HepG2 (cell line): ENCODE data around the gene AP3B1. TPM values are rescaled to one million over a fixed set of nuclear protein-coding genes. Genes with fewer than 3 reads are reported as not detected.

Experiments
- ATAC-seq: fragments of 200-7000 bp; cut with Tn5 transposase; 3 replicates; pipeline ENCODE4 v1.9.1; 2020; ENCODE audit warnings: mild to moderate bottlenecking, moderate library complexity
- BruUV-seq: library from RNA; stranded (reverse); fragments of 400-500 nt; replicated peaks from 2 replicates; lab custom pipeline; 2021; lab: Mats Ljungman, UMichigan
- CTCF ChIA-PET: fragments of 300-600 bp; formaldehyde crosslinking; extraction: SDS; loops from one replicate; lab custom pipeline; 2021; ENCODE audit warnings: low total read pairs, inconsistent platforms, low intra/inter-chr PET ratio; lab: Yijun Ruan, JAX
- POLR2A ChIA-PET: fragments of 350-600 bp; sonication (Branson Sonifier 250); formaldehyde crosslinking; loops from one replicate; lab custom pipeline; 2020; ENCODE audit warnings: antibody characterized with exemption, inconsistent platforms; lab: Yijun Ruan, JAX
- DNase-seq: peaks from one replicate; pipeline ENCODE4 v3.0.0-alpha.2; 2015; ENCODE audit warnings: low spot score
- FAIRE-seq: peaks from 3 replicates; lab custom pipeline; 2011; peaks lifted over from hg19 to GRCh38; lab: Jason Lieb, UNC
- H2AFZ ChIP-seq: one replicate; pipeline ENCODE4 v1.6.1; 2011; ENCODE audit warnings: low read length, inconsistent platforms
- H3K27ac ChIP-seq: fragments of 300-600 bp; 3 replicates; pipeline ENCODE4 v1.8.0; 2011; ENCODE audit warnings: mixed run types, mild to moderate bottlenecking, mixed read lengths, low read length, inconsistent platforms; ENCODE audit not compliant: insufficient read depth; ENCODE audit errors: extremely low read length
- H3K27me3 ChIP-seq, 2 experiments: fragments of 200-600 bp in 1 of 2; 2 replicates in 1 of 2; 3 replicates in 1 of 2; pipeline versions ENCODE4 v1.6.0 to v1.8.0; 2011; ENCODE audit warnings: low read length in 2 of 2, mild to moderate bottlenecking in 2 of 2, moderate library complexity in 2 of 2, inconsistent platforms in 1 of 2; ENCODE audit not compliant: insufficient read depth in 2 of 2, control insufficient read depth in 1 of 2
- H3K36me3 ChIP-seq, 2 experiments: fragments of 200-600 bp in 1 of 2; replicated peaks in 1 of 2; 2 replicates in 1 of 2; 3 replicates in 1 of 2; pipeline versions ENCODE4 v1.5.1 to v1.8.0; 2011; ENCODE audit warnings: low read length in 2 of 2, inconsistent platforms in 1 of 2; ENCODE audit not compliant: insufficient read depth in 2 of 2, control insufficient read depth in 1 of 2
- H3K4me1 ChIP-seq: 2 replicates; pipeline ENCODE4 v1.5.1; 2012; ENCODE audit warnings: low read length, inconsistent platforms; ENCODE audit not compliant: insufficient read depth
- H3K4me2 ChIP-seq: 2 replicates; pipeline ENCODE4 v1.6.0; 2011; ENCODE audit warnings: low read depth, low read length, inconsistent platforms
- H3K4me3 ChIP-seq, 3 experiments: fragments of 200-600 bp in 1 of 3; sonication (generic), shearing (Covaris generic) in 1 of 3; replicated peaks in 1 of 3; 2 replicates each; pipeline ENCODE4 v1.5.1; 2011 to 2016; ENCODE audit warnings: low read length in 3 of 3, inconsistent platforms in 2 of 3, low read depth in 2 of 3, mild to moderate bottlenecking in 2 of 3, control low read depth in 1 of 3, mixed read lengths in 1 of 3; ENCODE audit not compliant: insufficient read depth in 1 of 3
- H3K79me2 ChIP-seq: one replicate; pipeline ENCODE4 v1.6.1; 2011; ENCODE audit warnings: low read length, inconsistent platforms; ENCODE audit not compliant: insufficient read depth
- H3K9ac ChIP-seq: 2 replicates; pipeline ENCODE4 v1.6.0; 2011; ENCODE audit warnings: mild to moderate bottlenecking, low read depth, low read length, inconsistent platforms; ENCODE audit not compliant: insufficient read depth
- H3K9me3 ChIP-seq: 2 replicates; pipeline ENCODE4 v1.5.1; 2012; ENCODE audit warnings: mild to moderate bottlenecking, low read length
- H4K20me1 ChIP-seq: 2 replicates; pipeline ENCODE4 v1.6.0; 2011; ENCODE audit warnings: inconsistent platforms, mild to moderate bottlenecking, low read length, moderate library complexity; ENCODE audit not compliant: insufficient read depth
- ADNP ChIP-seq: sonication (generic); formaldehyde crosslinking; IDR thresholded peaks from 2 replicates; pipeline ENCODE4 v1.4.0; 2020; ENCODE audit warnings: missing genetic modification reagents
- DMAP1 ChIP-seq: IDR thresholded peaks from 2 replicates; pipeline ENCODE4 v1.6.1; 2016
- RBM22 ChIP-seq: fragments of 200-400 bp; formaldehyde crosslinking; optimal IDR thresholded peaks from 2 replicates; pipeline ENCODE3; 2017; ENCODE audit warnings: mild to moderate bottlenecking, low read length, moderate library complexity
- STAG1 ChIP-seq: sonication (generic); formaldehyde crosslinking; IDR thresholded peaks from 2 replicates; pipeline ENCODE4 v1.4.0; 2020; ENCODE audit warnings: missing genetic modification reagents
- TEAD2 ChIP-seq: sonication (generic); formaldehyde crosslinking; IDR thresholded peaks from 2 replicates; pipeline ENCODE4 v1.9.0; 2021; ENCODE audit warnings: missing genetic modification reagents
- TFDP2 ChIP-seq: sonication (generic); formaldehyde crosslinking; IDR thresholded peaks from 2 replicates; pipeline ENCODE4 v1.4.0; 2020; ENCODE audit warnings: missing genetic modification reagents
- ZNF317 ChIP-seq: sonication (generic); formaldehyde crosslinking; IDR thresholded peaks from 2 replicates; pipeline ENCODE4 v1.5.0; 2020; ENCODE audit warnings: mild to moderate bottlenecking, missing genetic modification reagents
- WGBS: methylation state at CpG from one replicate; pipeline ENCODE4 v1.1.6; 2017; ENCODE audit warnings: low lambda C conversion rate; 5-methylcytosine and 5-hydroxymethylcytosine counted together
- in situ Hi-C: cut with HindIII; loops from 2 replicates; pipeline ENCODE4 v1.10.0; 2017; ENCODE audit warnings: low pct_unique_long_range_greater_than_20kb; ENCODE audit not compliant: extremely low pct_ligation_motif_present
- intact Hi-C: fragments of 100-400 bp; cut with micrococcal nuclease; formaldehyde crosslinking; loops from one replicate; pipeline ENCODE4 v1.10.0; 2022; ENCODE audit not compliant: unreplicated experiment
- polyA plus RNA-seq, 8 experiments: library from polyadenylated mRNA; depleted of rRNA in 3 of 8; stranded (reverse) in 7 of 8; unstranded in 1 of 8; fragments of >200 nt; fragmentation: Illumina TruSeq in 4 of 8; extraction: Trizol in 4 of 8; gene quantifications; 2 replicates each; pipeline versions ENCODE4 v1.2.1 to v1.2.3, GENCODE V29; 2011 to 2016; ENCODE audit warnings: low read depth in 4 of 8, missing spikeins in 1 of 8, mixed read lengths in 1 of 8; ENCODE audit not compliant: insufficient read depth in 1 of 8
- total RNA-seq, 5 experiments: library from RNA; depleted of rRNA; stranded (reverse); fragments of >200 nt; fragmentation: Illumina TruSeq; extraction: Trizol; gene quantifications; 2 replicates each; pipeline ENCODE4 v1.2.3, GENCODE V29; 2016; ENCODE audit warnings: low read depth in 1 of 5
- TF ChIP-seq, protein P1 (sequence below): sonication (generic); formaldehyde crosslinking; IDR thresholded peaks from 2 replicates; pipeline ENCODE4 v1.5.0; 2020; ENCODE audit warnings: mild to moderate bottlenecking, missing genetic modification reagents, moderate library complexity

The AP3B1 gene
- total and polyA plus RNA-seq, 2 of the 13 experiments (the other 11 are each of a cell fraction or from before 2014, with no cell fraction given) = 37.7 to 51.2 TPM

GRCh38 chr5:77986261-77986660 is 308.2 kb downstream of the AP3B1 start:
- DNase-seq (peak; percentile 21), FAIRE-seq (no peak)
- H3K27me3 ChIP-seq = no peaks in the 10 kb centered on the region
- CTCF ChIA-PET = no interaction called here
- no peaks in the 10 kb centered on the region for H3K79me2 ChIP-seq
- no peak overlapping the region for H2AFZ ChIP-seq
- in situ Hi-C loops = loop anchor here (10.0 to 25.0 kb wide), 2 partner anchors 341 to 424 kb away; no protein-coding TSS in a partner anchor
- H3K4me1 ChIP-seq = peaks cover 26% of the 10 kb centered on the region
- H3K4me2 ChIP-seq = no peak overlapping the region
- no TSS peak for BruUV-seq
- no peak overlapping the region for H3K9ac ChIP-seq
- 100% methylated on average over 2 of the region's 6 CpGs for whole genome bisulfite sequencing
- TF ChIP-seq STAG1 (peak; percentile 34), RBM22 (peak; percentile 66), ZNF317 (CRISPR knock-in tag) (no peak), TEAD2 (CRISPR knock-in tag) (no peak)
- TF ChIP-seq, protein P1, sequence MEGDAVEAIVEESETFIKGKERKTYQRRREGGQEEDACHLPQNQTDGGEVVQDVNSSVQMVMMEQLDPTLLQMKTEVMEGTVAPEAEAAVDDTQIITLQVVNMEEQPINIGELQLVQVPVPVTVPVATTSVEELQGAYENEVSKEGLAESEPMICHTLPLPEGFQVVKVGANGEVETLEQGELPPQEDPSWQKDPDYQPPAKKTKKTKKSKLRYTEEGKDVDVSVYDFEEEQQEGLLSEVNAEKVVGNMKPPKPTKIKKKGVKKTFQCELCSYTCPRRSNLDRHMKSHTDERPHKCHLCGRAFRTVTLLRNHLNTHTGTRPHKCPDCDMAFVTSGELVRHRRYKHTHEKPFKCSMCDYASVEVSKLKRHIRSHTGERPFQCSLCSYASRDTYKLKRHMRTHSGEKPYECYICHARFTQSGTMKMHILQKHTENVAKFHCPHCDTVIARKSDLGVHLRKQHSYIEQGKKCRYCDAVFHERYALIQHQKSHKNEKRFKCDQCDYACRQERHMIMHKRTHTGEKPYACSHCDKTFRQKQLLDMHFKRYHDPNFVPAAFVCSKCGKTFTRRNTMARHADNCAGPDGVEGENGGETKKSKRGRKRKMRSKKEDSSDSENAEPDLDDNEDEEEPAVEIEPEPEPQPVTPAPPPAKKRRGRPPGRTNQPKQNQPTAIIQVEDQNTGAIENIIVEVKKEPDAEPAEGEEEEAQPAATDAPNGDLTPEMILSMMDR = peak; percentile 38
- TF ChIP-seq, all 625 proteins: peak for 3
- peak; percentile 60 for ATAC-seq
- Histone ChIP-seq H3K27ac (no peak overlapping the region), H3K36me3 (no peaks in the 10 kb centered on the region; a peak in 1 of 5 replicates), H4K20me1 (no peaks in the 10 kb centered on the region), H3K9me3 (no peaks in the 10 kb centered on the region), H3K4me3 (no peak overlapping the region)
- POLR2A ChIA-PET = no interaction called here
- intact Hi-C loops = loop anchor here (5.0 kb wide), 1 partner anchor 424 kb away; no protein-coding TSS in a partner anchor

- H3K4me2 ChIP-seq = peak overlapping the region; percentile 52
- no peak overlapping the region for H2AFZ ChIP-seq
- no peak overlapping the region for H3K9ac ChIP-seq
- H3K9me3 ChIP-seq = no peaks in the 10 kb centered on the region
- FAIRE-seq (no peak), ATAC-seq (peak; percentile 12), DNase-seq (no peak)
- in situ Hi-C loops (loop anchor here (10.0 to 25.0 kb wide), 2 partner anchors 340 to 423 kb away; no protein-coding TSS in a partner anchor), intact Hi-C loops (loop anchor here (5.0 kb wide), 1 partner anchor 423 kb away; no protein-coding TSS in a partner anchor)
- CTCF ChIA-PET = no interaction called here
- H3K36me3 ChIP-seq = no peaks in the 10 kb centered on the region
- H3K79me2 ChIP-seq = no peaks in the 10 kb centered on the region
- no peak overlapping the region for H3K27ac ChIP-seq
- POLR2A ChIA-PET = no interaction called here
- H3K4me3 ChIP-seq = no peak overlapping the region
- H3K27me3 ChIP-seq = no peaks in the 10 kb centered on the region
- WGBS = 0% methylated on average over 1 of the region's 3 CpGs
- peaks cover 26% of the 10 kb centered on the region for H3K4me1 ChIP-seq
- no peaks in the 10 kb centered on the region for H4K20me1 ChIP-seq
- no TSS peak for BruUV-seq
- TF ChIP-seq DMAP1 (CRISPR knock-in tag) (no peak), ADNP (CRISPR knock-in tag) (no peak), TFDP2 (CRISPR knock-in tag) (no peak)
Measured at GRCh38 chr5:77985247-77985646, 309.3 kb downstream of the AP3B1 start.
